Heart left ventricle (tissue), 16 donors: Measurements from ENCODE around the gene SLC43A1. TPM values are rescaled to one million over a fixed set of nuclear protein-coding genes. Genes with fewer than 3 reads are reported as not detected.

Source experiments
- ATAC-seq, 4 donors: fragments of 200-7000 bp; cut with Tn5 transposase; one replicate each; pipeline ENCODE4 v1.9.1; 2020 to 2022; ENCODE audit warnings: moderate library complexity in 4 of 4, mild to moderate bottlenecking in 3 of 4, moderate number of reproducible peaks in 1 of 4
- DNase-seq, 5 donors: peaks; one replicate each; pipeline ENCODE4 v3.0.0-alpha.2; 2020
- H3K27ac ChIP-seq, 12 donors: fragments of 200-600 bp; sonication (generic) in 4 of 12; one replicate each; pipeline versions ENCODE4 v1.5.0 to v1.8.0; 2016 to 2022; ENCODE audit warnings: mild to moderate bottlenecking in 2 of 12
- H3K27me3 ChIP-seq, 9 donors: fragments of 200-600 bp; sonication (generic) in 2 of 9; one replicate each; pipeline versions ENCODE4 v1.5.1 to v1.8.0; 2016 to 2022; ENCODE audit warnings: mild to moderate bottlenecking in 3 of 9
- H3K36me3 ChIP-seq, 9 donors: fragments of 200-600 bp; sonication (generic) in 2 of 9; one replicate each; pipeline versions ENCODE4 v1.5.0 to v1.8.0; 2018 to 2022; ENCODE audit warnings: mild to moderate bottlenecking in 2 of 9
- H3K4me1 ChIP-seq, 12 donors: fragments of 200-600 bp; sonication (generic) in 4 of 12; one replicate each; pipeline versions ENCODE4 v1.5.0 to v1.8.0; 2016 to 2022; ENCODE audit warnings: mild to moderate bottlenecking in 3 of 12
- H3K4me3 ChIP-seq, 12 donors: fragments of 200-600 bp; sonication (generic) in 4 of 12; one replicate each; pipeline versions ENCODE4 v1.5.0 to v1.8.0; 2017 to 2022; ENCODE audit warnings: mild to moderate bottlenecking in 9 of 12, moderate library complexity in 4 of 12
- H3K9me3 ChIP-seq, 12 donors: fragments of 200-600 bp; sonication (generic) in 4 of 12; one replicate each; pipeline versions ENCODE4 v1.5.0 to v1.8.0; 2016 to 2022; ENCODE audit warnings: mild to moderate bottlenecking in 1 of 12
- POLR2A ChIP-seq, 2 donors: fragments of 450-650 bp; IDR thresholded peaks; one replicate each; pipeline ENCODE4 v1.6.1; 2017; ENCODE audit warnings: antibody characterized with exemption in 2 of 2, mild to moderate bottlenecking in 2 of 2, moderate library complexity in 2 of 2
- WGBS, 4 donors: extraction: QIAGEN DNeasy Blood & Tissue Kit in 2 of 4; methylation state at CpG; one replicate each; pipeline versions ENCODE4 v1.1.5 to v1.1.7; 2013 to 2018; 5-methylcytosine and 5-hydroxymethylcytosine counted together
- intact Hi-C, 10 donors: fragments of 100-400 bp; cut with DNase I; formaldehyde crosslinking; loops; one replicate each; pipeline versions ENCODE4 v1.11.1 to v1.14.2; 2022
- polyA plus RNA-seq, 2 donors: library from polyadenylated mRNA; stranded (reverse); fragments of 200-250 nt; gene quantifications; one replicate each; pipeline ENCODE4 v1.2.3, GENCODE V29; 2013
- total RNA-seq, 9 donors: library from RNA; depleted of rRNA in 2 of 9; stranded (reverse); fragments of >200 nt in 2 of 9; fragmentation: NEBNext Ultra II Directional in 3 of 9; extraction: Animal tissue kit (Norgen Biotek cat#: 25700) in 3 of 9; gene quantifications; one replicate each; pipeline versions ENCODE4 v1.1.0 to v1.2.4, GENCODE V29; 2016 to 2023
- TF ChIP-seq, protein P1 (sequence below), 12 donors: fragments of 200-600 bp; sonication (generic) in 4 of 12; IDR thresholded peaks; one replicate each; pipeline versions ENCODE4 v1.5.0 to v1.8.0; 2018 to 2022; ENCODE audit warnings: antibody characterized with exemption in 12 of 12, mild to moderate bottlenecking in 5 of 12
- donor health status: ischemic (EF 13 %, LVEDD 7.1; RV severe dilation, severe dysfunction).
- donor health status: healthy with polysubstance abuse.
- donor health status: DM: no; HTN: yes; CAD: no.
- donor health status: DM: no; HTN: no; CAD: no.
- donor health status: ischemic (EF 25% LVEDD 6.9; RV normal size, moderate dysfunction).
- donor health status: ischemic (EF 25% LVEDD 5.7; RV mildly dilated, moderate dysfunction).
- donor health status: healthy.
- donor health status: DM: yes; HTN: yes; CAD: no.
- donor health status: ischemic (EF 35%, LVEDD 5.7; RV mildly dilated, moderate dysfunction).
- donor health status: nonischemic (EF 11% LVEDD 7.7; RV severe dilation, severe dysfunction).
- donor health status: DM: yes; HTN: yes; CAD: no.
- donor health status: PGD.
- donor health status: ischemic (EF 29% LVEDD 5.4; RV normal size, mild dysfunction).
- donor health status: nonischemic (EF 23%, LVEDD 6.1; RV moderate dilation, normal function).

The SLC43A1 gene
- total and polyA plus RNA-seq, 11 donors = 2.7 to 12.3 (median 5.8) TPM

DNA sequence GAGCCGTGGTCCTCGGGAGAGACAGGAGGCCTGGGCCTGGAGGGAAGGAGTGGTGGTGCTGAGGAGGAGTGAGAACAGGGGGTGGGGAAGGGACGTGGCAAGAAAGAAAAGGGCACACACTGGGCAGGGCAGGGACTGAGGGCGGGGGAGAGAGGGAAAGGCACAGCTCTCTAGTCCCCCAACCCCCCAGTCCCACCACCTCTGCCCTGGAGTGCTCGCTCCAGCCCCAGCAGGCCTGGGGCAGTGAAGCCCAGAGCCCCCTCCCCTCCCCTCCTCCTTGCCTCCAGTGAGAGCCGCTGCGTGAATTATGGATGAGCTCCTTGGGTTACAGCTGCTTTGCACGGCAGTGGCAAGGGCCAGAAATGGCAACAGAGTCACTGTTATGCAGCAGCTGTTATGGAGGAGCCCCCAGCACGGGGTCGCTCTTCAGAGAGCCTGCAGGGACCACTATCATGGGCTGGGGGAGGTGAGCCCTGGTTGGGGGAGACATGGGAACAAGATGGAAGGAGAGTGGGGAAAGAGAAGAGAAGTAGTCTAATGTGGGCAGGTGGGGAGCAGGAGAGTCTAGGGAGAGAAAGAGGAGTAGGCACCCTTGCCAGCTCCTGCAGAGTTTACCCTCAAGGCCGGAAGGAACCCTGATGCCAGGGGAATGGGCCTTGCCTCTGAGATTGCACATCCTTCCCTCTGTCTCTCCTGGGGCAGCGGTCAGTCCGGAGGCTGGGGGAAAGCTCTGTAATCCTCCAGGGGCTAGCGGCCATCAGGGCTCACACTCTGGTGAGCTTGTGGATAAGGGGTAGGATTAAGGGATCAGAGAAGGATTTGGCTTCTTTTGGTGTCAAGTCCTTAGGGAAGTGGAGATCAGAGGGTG, 51.6 kb downstream of the SLC43A1 start:
- intact Hi-C loops = no loop called here
- WGBS, 4 donors = 56 to 66% (median 61%) methylated on average over 14 of the region's 14 CpGs

DNA sequence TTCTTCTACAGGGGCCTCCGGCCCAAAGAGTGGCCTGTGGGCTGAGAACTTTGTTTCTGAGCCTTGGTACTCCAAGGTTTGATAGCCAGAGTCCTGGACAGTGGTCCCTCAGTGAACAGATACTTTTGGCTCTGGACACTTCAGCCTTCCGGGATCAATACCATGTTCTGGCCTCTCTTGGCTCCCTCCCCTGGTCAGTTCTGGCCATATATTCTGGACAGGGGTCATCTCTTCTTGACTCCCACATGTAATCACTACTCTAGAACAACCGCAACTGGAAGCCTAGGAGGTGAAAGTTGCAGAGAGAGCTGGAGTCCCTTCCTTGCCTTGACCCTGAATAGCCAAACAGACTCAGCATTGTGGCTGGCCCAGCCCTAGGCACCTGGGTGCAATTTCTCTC, 52.9 kb downstream of the SLC43A1 start:
- TF ChIP-seq, protein P1, sequence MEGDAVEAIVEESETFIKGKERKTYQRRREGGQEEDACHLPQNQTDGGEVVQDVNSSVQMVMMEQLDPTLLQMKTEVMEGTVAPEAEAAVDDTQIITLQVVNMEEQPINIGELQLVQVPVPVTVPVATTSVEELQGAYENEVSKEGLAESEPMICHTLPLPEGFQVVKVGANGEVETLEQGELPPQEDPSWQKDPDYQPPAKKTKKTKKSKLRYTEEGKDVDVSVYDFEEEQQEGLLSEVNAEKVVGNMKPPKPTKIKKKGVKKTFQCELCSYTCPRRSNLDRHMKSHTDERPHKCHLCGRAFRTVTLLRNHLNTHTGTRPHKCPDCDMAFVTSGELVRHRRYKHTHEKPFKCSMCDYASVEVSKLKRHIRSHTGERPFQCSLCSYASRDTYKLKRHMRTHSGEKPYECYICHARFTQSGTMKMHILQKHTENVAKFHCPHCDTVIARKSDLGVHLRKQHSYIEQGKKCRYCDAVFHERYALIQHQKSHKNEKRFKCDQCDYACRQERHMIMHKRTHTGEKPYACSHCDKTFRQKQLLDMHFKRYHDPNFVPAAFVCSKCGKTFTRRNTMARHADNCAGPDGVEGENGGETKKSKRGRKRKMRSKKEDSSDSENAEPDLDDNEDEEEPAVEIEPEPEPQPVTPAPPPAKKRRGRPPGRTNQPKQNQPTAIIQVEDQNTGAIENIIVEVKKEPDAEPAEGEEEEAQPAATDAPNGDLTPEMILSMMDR (IDR thresholded peaks at IDR 0.05) = no peak
- no peak for TF ChIP-seq POLR2A (IDR thresholded peaks at IDR 0.05)
- DNase-seq = no peak
- no peak for ATAC-seq
- Histone ChIP-seq H3K36me3 (no peaks in the 10 kb centered on the region), H3K27ac (no peak overlapping the region), H3K4me1 (peaks cover 3 to 36% (median 24%) of the 10 kb centered on the region in 12 donors), H3K27me3 (peaks cover 9 to 53% (median 32%) of the 10 kb centered on the region in 9 donors), H3K9me3 (no peaks in the 10 kb centered on the region), H3K4me3 (no peak overlapping the region)
- intact Hi-C loops = no loop called here
- 73 to 85% (median 77%) methylated on average over 3 of the region's 3 CpGs for WGBS, 4 donors

More for the DNA sequence above, 51.6 kb downstream of the SLC43A1 start:
- peaks cover 3 to 23% (median 15%) of the 10 kb centered on the region in 12 donors for H3K4me1 ChIP-seq
- peaks cover under 1 to 40% (median 23%) of the 10 kb centered on the region in 9 donors for H3K27me3 ChIP-seq
- H3K27ac ChIP-seq = no peak overlapping the region
- no peak overlapping the region for H3K4me3 ChIP-seq
- no peaks in the 10 kb centered on the region for H3K36me3 ChIP-seq
- no peaks in the 10 kb centered on the region for H3K9me3 ChIP-seq
- DNase-seq (no peak), ATAC-seq (no peak)
- TF ChIP-seq POLR2A (IDR thresholded peaks at IDR 0.05) = no peak
- TF ChIP-seq, protein P1 (IDR thresholded peaks at IDR 0.05) = no peak

DNA sequence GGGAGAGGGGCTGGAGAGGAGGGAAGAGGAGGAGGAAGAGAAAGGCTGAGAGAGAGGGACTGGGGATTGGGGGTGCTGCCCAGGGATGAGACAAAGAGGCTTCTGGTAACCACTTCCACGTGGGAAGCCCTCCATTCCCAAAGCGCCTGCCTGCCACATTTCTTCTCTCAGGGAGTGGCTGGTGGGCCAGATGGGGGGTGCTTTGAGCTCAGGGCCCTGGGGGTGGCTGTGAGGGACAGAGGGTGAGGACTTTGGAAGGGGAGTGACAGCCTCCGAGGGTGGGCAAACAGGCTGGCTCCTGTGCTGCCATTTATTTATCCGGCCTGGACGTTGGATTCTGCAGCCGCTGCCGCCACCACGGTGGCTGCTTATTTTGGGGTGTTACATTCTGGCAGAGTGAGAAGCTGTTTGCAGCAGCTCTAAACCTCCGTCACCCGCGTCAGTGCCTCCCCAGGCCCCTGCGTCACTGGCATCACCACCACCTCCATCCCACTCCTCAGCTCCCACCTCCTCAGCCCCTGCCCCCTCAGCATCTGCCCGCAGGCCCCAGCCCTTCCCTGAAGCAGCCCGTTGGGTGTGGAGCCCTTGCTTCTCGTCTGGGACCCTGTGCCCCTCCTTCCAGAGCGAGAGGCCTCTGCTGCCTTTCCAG, 53.5 kb downstream of the SLC43A1 start:
- Histone ChIP-seq H3K27me3 (peaks cover 9 to 55% (median 32%) of the 10 kb centered on the region in 9 donors), H3K27ac (no peak overlapping the region), H3K4me1 (peaks cover 3 to 42% (median 25%) of the 10 kb centered on the region in 12 donors), H3K9me3 (no peaks in the 10 kb centered on the region), H3K4me3 (peak overlapping the region in 4 of 12 donors; percentile 5 to 61 (median 56)), H3K36me3 (no peaks in the 10 kb centered on the region)
- TF ChIP-seq, protein P1 (IDR thresholded peaks at IDR 0.05) = no peak
- no peak for TF ChIP-seq POLR2A (IDR thresholded peaks at IDR 0.05)
- intact Hi-C loops = loop anchor here in 1 of 10 donors (2.0 kb wide), 2 partner anchors 15 to 179 kb away; no protein-coding TSS in a partner anchor
- ATAC-seq (no peak), DNase-seq (no peak)
- 50 to 67% (median 55%) methylated on average over 16 of the region's 16 CpGs for WGBS, 4 donors
